Activated CD4-positive, CD25-positive, alpha-beta regulatory T cell treated with anti-CD3 and anti-CD28 coated beads, Interleukin-2, amount 50 U/mL, for 24 hours (primary cell): ENCODE measurements around the gene APP.

Experiments
- ATAC-seq, 2 donors: fragments of 150-1000 bp; cut with Tn5 transposase; one replicate each; pipeline ENCODE4 v1.10.0; 2021; ENCODE audit warnings: mild to moderate bottlenecking in 1 of 2, moderate library complexity in 1 of 2

APP gene

DNA sequence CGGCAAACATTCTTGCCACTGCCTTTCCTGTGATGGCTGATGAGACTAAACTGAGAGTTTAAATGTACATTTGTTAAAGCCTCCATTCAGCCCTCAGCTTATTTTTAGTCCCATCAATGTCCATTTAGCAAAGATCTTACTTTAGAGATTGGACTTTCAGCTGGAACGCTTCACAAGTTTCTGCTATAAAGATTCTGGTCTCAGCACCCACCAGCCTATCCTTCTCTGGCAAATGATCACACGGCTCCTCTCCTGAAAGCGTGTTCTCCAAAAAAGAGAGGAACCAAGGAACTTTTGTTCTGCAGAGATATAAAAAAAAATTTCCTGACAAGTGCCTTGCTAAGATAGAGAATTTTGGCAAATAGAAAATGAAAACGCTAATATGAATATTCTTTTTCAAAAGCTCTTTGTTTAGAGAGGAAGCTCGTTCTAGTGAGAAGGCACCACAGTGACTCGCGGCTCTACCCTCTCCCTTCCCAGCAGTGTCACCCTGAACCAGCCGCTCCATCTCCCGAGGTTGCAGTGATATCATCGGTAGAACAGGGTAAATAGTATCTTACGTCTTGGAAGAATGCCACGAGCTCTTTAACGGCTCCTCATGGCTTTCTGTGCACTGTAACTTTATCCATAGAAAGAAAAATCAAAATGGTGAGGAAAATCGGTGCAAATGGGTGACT, 200.2 kb downstream of the APP start:
- no peak for ATAC-seq

- no peak for ATAC-seq
Observed at GRCh38 chr21:25967901-25968438, 202.6 kb downstream of the APP start.

- no peak for ATAC-seq
Observed at GRCh38 chr21:25967181-25967900, 203.2 kb downstream of the APP start.

- no peak for ATAC-seq
Observed at GRCh38 chr21:25965951-25966707, 204.4 kb downstream of the APP start.

- ATAC-seq = no peak
Observed at GRCh38 chr21:25964926-25965325, 205.6 kb downstream of the APP start.

DNA sequence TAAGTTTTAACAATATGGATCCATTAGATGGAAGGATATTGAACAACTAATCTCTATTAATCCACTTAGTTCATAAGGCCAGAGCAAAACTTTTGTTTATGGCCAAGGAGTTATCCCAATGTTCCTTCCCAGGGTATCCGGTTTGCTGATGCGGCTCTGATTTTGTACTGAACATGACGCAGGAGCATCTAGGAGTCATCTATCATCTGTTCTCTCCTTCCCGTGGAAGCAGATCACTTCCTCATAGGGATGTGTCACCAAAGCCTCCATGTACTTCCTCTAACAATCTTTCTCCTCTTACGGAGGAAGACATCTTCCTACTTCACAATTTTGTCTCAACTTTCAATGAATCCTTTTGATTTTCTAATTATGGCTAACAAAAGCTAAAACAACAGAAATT, 206.6 kb downstream of the APP start:
- ATAC-seq = no peak

- ATAC-seq = no peak
Observed at GRCh38 chr21:25963181-25963580, 207.4 kb downstream of the APP start.

GRCh38 chr21:25961042-25961441, 209.5 kb downstream of the APP start:
- ATAC-seq = no peak

DNA sequence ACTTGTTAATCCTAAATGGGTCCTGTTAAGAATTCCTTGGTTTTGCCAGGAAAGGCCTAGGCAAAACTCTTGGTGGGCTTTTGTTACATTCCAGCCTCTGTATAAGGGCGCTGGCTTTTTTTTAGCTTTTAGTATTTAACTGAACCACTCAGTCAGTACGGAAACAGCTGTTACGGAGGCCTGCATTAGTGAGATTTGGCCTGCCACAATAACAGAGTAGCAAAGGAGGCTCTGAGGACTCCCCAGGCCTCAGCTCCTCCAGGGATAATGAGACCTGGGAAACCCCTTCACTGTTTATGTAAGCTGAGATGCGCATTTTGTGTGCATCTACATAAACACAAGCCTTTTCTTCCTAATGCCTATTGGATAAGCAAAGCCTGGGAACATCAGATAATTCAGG, 210.2 kb downstream of the APP start:
- ATAC-seq = no peak

GRCh38 chr21:25959799-25960198, 210.8 kb downstream of the APP start:
- no peak for ATAC-seq

GRCh38 chr21:25956993-25957714, 213.4 kb downstream of the APP start:
- no peak for ATAC-seq

DNA sequence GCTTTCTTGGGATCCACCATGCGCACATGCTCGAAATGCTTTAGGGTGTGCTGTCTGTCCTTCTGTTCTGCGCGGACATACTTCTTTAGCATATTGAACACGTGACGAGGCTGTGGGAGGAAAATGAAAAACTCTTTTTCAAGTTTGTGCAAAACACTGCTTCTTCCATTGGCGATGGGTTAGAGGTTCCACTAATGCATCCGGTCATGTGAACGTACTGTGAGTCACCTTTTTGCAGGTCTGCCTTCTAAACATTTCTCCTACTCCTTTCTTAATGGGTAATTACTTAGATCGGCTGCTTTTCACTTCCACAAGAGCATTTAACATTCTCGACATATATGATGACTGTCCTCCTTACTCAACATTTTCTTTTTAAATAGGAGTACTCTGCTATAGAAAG, 214.9 kb downstream of the APP start:
- no peak for ATAC-seq

GRCh38 chr21:25953659-25954058, 216.9 kb downstream of the APP start:
- ATAC-seq = no peak

DNA sequence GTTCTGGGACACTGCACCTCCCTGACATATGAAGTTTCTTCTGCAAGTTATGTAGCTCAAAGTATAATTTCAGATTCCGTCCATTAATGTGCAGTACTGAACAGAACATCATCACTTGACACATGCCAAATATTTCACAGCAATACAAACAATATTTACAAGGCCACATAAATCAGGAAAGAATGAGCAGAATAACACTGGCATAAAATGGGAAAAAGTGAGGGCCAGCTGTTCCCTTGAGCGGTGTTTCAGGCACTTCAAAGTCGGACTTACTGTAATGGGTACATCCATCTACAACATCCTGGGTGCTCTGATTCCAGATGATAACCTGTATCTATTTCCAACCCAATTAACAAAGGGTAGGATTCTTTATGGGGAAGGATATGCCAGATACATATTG, 217.4 kb downstream of the APP start:
- no peak for ATAC-seq

DNA sequence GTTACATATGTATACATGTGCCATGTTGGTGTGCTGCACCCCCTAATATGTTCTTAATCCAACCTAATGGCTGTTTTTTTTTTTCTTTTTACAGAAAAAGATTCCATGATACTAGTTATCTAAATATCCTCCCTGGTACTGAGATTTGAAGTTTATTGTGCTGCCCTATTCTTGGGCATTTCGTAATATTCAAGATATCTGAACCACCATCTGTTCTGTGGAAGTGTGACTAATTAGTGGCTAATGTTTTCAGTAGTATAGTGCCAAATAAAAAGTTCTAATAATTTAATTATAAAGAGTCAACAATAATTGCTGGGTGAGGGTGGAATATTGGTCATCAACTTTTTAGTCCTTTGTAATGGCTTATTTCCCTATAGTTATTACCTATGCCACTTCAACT, 218.3 kb downstream of the APP start:
- no peak for ATAC-seq

- no peak for ATAC-seq
Observed at GRCh38 chr21:25949701-25950100, 220.9 kb downstream of the APP start.

DNA sequence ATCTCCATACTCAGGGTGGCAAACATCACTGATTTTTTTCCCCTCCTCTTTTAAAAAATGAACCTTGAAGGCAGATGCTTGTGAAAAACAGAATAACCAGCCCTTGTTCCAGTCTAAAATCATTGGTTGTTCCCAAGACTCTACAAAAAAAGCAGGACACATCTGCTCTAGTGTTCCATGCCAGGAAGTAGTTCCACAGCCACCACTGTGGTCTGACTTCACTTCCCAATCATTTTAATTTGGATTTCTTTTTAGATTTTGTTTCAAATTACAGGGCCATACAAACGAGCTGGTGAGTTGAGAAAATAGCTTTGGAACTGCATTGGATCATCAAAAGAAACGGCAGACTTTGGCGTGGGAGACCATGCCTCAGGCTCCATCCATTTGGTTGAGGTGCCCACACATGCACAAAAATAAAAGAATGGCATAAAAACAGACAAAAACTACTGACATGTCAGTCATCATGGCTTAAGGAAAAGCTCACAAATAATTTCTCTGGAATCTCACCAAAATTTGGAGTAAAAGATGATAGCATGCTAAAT, 225.8 kb downstream of the APP start:
- ATAC-seq = no peak

DNA sequence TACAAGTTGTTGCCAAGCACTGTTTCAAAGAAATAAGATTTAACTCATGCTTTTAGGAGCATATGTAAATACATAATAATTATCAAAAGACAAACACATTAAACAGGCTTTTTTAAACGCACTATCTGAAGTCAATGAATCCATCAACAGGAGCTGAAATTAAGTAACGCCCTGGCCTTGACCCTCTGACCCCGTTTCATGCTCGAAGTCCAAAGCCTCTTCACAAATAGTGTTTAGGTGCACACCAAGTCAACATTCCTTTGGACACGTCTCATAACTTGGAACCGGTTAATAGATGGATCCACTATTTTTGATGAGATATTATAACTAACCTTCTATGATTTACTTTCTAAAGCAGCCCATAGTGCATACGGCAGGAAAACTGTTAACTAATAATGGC, 226.5 kb downstream of the APP start:
- ATAC-seq = no peak

DNA sequence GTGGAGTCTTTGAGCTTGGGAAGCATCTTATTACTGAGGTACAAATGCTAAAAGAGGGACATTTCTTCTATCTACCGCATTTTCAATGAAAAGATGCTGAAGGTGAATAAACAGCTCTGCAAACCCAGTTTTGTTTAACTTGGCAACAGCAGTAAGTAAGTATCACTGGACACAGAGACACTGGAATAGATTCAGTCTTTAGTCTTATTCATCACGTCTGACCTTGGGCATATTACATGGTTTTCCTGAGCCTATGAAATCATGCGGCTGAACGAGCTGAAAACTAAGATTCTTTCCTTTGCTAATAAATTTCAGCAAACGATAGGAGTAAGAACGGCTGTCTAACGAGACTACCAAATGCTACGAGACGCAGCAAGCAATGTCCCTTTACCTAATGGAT, 228.4 kb downstream of the APP start:
- no peak for ATAC-seq

DNA sequence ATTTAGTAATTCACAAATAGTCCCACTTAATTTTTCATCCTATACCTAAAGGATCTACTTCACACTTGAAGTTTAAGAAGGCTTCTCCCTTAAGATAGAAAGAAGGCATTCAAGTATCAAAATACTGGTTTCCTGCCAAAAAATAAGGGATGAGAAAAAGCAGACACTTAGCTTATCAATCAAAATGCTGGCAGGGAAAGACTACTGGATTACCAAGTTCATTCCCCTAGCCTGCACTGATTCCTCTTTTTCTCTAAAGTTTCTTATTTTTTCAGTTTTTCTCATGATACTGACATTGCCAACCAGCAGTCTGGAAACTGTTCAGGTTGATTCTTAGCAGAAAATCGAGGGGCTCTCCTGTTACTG, 231.2 kb downstream of the APP start:
- no peak for ATAC-seq

- no peak for ATAC-seq
Observed at GRCh38 chr21:25938658-25939395, 231.7 kb downstream of the APP start.

DNA sequence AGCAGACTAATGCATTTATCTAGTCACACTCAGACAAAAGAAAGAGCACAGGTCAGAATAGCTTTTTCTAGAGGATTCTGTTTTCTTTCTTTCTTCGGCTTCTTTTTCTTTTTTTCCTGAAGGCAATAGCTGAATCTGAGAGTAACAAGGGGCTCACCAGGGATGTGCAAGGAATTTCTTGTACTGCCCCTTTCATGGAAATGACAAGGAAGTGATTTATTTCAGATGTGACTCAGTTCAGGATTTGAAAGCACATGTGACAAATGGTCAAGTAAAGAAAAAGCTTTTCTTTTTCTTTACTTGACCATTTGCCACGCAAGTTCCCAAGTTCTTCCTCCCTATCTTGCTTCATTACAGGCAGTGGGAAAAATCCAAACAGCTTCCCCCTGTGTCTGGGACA, 233.8 kb downstream of the APP start:
- ATAC-seq = no peak
